ENCODE results near the gene PHKG2. TPM values are rescaled to one million over a fixed set of nuclear protein-coding genes. Genes with fewer than 3 reads are reported as not detected.
A peak's percentile ranks its signal among the peaks of the same experiment; 100 is the strongest.
"Not testable (repeated sequence)": the region's sequence is repeated elsewhere in the genome, so short reads cannot be mapped to it uniquely, and the experiment has no call there.

Gene PHKG2, protein sequence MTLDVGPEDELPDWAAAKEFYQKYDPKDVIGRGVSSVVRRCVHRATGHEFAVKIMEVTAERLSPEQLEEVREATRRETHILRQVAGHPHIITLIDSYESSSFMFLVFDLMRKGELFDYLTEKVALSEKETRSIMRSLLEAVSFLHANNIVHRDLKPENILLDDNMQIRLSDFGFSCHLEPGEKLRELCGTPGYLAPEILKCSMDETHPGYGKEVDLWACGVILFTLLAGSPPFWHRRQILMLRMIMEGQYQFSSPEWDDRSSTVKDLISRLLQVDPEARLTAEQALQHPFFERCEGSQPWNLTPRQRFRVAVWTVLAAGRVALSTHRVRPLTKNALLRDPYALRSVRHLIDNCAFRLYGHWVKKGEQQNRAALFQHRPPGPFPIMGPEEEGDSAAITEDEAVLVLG
- 10 to 100 TPM; 31.1 to 34.5 (median 31.9) TPM for total RNA-seq

DNA sequence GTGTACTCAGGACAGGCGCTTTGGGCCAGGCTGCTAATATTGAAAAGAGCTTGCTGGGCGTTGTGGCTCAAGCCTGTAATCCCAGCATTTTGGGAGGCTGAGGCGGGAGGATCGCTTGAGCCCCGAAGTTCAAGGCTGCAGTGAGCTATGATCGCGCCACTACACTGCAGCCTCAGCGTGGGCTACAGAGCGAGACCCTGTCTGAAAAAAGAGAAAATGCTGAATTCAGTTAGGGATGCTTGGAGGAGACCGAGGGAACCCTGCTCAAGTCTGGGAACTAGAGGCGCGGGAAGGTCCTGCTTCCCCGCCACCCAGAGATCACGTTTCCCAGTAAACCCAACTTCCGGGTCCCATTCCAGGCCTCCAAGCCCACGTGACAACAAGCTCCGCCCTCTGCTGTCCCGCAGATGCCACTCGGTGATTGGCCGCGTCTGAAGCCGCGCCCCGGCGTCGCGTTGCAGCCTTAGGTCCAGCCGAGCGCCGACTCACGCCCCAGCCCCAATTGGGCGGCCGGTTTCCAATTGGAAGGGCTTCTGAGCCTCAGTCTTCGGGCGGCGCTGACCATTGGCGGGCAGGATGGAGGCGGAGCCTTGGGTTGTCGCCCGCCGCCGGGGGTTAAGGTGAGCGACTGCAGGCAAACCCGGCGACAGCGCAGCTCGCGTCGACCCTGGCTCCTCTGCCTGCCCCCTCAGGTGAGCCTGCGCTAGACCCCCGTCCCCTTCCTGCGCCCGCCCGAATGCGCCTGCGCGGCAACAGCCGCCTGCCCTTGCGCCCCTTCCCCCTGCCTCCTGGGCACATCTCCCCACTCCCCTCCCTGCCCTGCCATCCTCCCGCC, at the start of gene PHKG2:
Gene PHKG2, plus strand, starts transcription at position 627 of the 835 bp plus-strand sequence. CDS start 396 bp downstream, outside the sequence.
- Mint-ChIP-seq H3K36me3 (ENCODE audit: insufficient read depth) (peaks cover 16% of the 10 kb centered on the region), H3K4me3 (peak within 1 kb of the TSS; percentile 91), H3K27me3 (ENCODE audit: low read depth) (no peaks in the 10 kb centered on the region), H3K4me1 (ENCODE audit: low read depth) (peaks cover 17% of the 10 kb centered on the region), H3K9me3 (no peaks in the 10 kb centered on the region)
- peak; percentile 98 for ATAC-seq
- DNase-seq = peak; percentile 87

DNA sequence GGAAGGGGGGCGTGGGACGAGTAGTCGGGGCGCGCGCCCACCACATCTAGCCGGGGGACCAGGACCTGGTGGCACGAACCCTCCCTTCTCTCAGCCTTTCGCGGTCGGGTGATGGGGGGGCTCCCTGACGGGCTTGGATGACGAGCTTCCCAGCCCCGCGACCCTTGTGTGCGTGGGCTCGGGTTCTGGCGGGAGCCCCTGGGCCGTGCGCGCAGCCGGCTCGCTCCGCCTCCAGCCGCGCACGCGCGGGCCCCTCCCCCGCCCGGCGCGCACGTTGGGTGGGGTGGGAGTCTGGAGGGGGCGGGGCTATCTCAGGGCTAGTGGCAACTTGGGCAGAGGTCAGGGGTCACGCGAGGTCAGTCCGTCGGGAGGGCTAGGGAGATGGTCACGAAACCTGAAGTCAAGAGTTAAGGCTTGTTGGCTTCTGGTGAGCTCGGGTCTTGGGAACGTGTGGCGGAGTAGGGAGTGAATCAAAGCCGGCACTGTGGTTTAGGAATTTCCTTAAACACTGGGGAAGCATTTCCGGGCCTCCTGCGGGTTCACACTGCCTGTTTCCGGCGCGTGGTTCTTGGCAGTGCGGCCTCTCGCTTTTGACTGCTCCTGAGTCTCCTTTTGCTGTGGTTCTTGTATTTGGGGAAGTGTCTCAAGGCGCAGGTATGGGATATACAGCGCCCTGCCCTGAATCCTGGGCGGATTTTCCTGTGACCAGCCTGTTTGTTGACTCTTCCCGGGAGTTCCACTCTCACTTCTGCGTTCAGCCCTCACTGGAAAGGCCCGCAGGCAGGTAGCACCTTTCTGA, 49.2 kb upstream of the PHKG2 start, which contains the start of gene SRCAP:
Gene SRCAP, plus strand, starts transcription at position 356 of the 799 bp plus-strand sequence. CDS start 1,654 bp downstream, outside the sequence.
- Mint-ChIP-seq H3K4me1 (ENCODE audit: low read depth) (peaks cover 27% of the 10 kb centered on the region), H3K27me3 (ENCODE audit: low read depth) (no peaks in the 10 kb centered on the region), H3K4me3 (peak within 1 kb of the TSS; percentile 93), H3K9me3 (no peaks in the 10 kb centered on the region), H3K36me3 (ENCODE audit: insufficient read depth) (peaks cover 18% of the 10 kb centered on the region)
- DNase-seq (peak; percentile 83), ATAC-seq (peak; percentile 40 to 47)

DNA sequence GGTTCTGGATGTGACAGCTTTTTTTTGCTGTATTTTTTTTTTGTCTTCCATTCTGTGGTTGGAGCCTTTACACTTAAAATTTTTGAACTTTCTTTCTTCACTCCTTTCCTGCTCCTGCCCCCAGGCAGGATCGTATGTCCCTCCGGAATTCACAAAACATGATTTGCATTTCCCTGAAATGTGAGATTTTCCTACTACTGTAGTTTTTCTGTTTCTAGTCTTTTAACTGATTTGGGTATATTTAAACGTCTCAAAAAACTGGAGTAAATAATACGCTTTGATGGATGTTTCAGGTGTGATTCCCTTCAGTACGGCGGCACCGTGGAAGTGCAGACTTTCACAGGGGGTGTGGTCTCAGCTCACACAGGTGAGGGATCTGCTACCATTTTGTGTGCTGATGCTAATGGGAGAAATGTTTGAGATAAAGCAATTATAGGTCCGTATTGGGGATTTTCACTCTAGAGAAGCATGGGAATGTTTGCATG, 48.6 kb upstream of the PHKG2 start:
- DNase-seq (no peak), ATAC-seq (no peak)
- no peaks in the 10 kb centered on the region for H3K27me3 Mint-ChIP-seq (ENCODE audit: low read depth)
- H3K4me1 Mint-ChIP-seq (ENCODE audit: low read depth) = peaks cover 27% of the 10 kb centered on the region
- H3K9me3 Mint-ChIP-seq = no peaks in the 10 kb centered on the region
- H3K4me3 Mint-ChIP-seq = peak overlapping the region; percentile 93
- H3K36me3 Mint-ChIP-seq (ENCODE audit: insufficient read depth) = peaks cover 18% of the 10 kb centered on the region

DNA sequence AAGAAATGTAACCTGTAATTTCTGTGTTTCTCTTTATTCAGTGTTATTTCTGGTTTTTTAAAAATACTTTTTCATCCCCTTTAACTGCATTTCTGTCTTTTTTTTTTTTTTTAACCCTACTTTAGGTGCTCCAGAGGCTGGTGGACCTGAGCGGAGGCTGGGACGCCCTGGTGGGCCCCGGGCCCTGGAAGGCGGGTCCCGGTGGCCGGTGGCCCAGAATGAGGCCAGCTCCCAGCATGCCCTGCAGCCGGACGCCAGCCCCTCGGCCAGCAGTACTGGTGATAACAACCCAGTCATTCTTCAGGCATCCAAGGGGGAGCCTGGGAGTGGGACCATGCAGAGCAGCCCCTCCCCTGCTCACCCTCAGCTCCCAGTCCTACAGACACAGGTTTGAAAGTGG, 47.7 kb upstream of the PHKG2 start:
- Mint-ChIP-seq H3K4me3 (peak overlapping the region; percentile 93), H3K27me3 (ENCODE audit: low read depth) (no peaks in the 10 kb centered on the region), H3K36me3 (ENCODE audit: insufficient read depth) (peaks cover 18% of the 10 kb centered on the region), H3K9me3 (no peaks in the 10 kb centered on the region), H3K4me1 (ENCODE audit: low read depth) (peaks cover 24% of the 10 kb centered on the region)
- ATAC-seq (no peak), DNase-seq (no peak)

DNA sequence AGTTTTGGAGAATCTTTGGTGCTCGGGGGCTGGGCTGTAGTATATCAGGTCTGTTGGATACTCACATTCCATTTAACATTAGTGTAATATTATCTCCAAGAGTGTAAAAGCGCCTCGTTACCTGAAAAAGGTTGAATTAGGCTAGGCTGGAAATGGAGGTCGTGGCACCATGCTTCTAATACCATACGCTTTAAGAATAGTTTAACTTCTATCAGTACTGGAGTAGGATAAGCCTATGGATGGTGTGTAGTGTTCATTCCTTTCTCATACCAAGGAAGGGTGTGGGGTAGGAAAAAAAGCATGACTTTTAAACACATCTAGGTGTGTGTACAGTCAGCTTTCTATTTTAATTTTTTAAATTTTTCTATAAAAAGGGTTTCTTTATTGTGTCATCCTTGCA, 47.3 kb upstream of the PHKG2 start:
- no peak for DNase-seq
- H3K9me3 Mint-ChIP-seq = no peaks in the 10 kb centered on the region
- peaks cover 21% of the 10 kb centered on the region for H3K36me3 Mint-ChIP-seq (ENCODE audit: insufficient read depth)
- no peak for ATAC-seq
- H3K4me3 Mint-ChIP-seq = peak overlapping the region; percentile 58
- peaks cover 24% of the 10 kb centered on the region for H3K4me1 Mint-ChIP-seq (ENCODE audit: low read depth)
- no peaks in the 10 kb centered on the region for H3K27me3 Mint-ChIP-seq (ENCODE audit: low read depth)

DNA sequence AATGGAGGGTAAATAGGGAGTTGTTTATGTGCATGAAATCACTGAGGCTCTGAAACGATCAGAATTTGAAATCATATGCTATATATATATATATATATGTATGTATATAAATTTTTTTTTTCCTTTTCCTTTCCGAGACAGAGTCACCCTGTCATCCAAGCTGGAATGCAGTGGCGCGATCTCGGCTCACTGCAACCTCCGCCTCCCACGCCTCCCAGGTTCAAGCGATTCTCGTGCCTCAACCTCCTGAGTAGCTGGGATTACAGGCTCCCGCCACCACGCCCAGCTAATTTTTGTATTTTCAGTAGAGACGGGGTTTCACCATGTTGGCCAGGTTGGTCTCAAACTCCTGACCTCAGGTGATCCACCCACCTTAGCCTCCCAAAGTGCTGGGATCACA, 45.2 kb upstream of the PHKG2 start:
- H3K4me1 Mint-ChIP-seq (ENCODE audit: low read depth) = peaks cover 15% of the 10 kb centered on the region
- ATAC-seq; H3K4me3 Mint-ChIP-seq; H3K27me3 Mint-ChIP-seq (ENCODE audit: low read depth); DNase-seq; H3K9me3 Mint-ChIP-seq: not testable (repeated sequence)
- H3K36me3 Mint-ChIP-seq (ENCODE audit: insufficient read depth) = peaks cover 37% of the 10 kb centered on the region

DNA sequence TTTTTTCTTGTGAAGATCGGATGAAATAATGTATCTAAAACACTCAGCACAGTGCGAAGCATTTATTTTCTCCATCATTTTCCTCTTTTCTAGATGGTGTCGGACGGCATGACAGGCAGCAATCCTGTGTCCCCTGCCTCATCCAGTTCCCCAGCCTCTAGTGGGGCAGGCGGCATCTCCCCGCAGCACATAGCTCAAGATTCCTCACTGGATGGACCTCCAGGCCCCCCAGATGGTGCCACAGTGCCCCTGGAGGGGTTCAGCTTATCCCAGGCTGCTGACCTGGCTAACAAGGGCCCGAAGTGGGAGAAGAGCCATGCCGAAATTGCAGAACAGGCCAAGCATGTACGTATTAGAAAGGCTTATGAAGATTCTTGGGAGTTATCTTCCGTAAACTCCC, 44.3 kb upstream of the PHKG2 start:
- Mint-ChIP-seq H3K4me3 (no peak overlapping the region), H3K4me1 (ENCODE audit: low read depth) (peaks cover 15% of the 10 kb centered on the region), H3K36me3 (ENCODE audit: insufficient read depth) (peaks cover 38% of the 10 kb centered on the region), H3K9me3 (no peaks in the 10 kb centered on the region), H3K27me3 (ENCODE audit: low read depth) (no peaks in the 10 kb centered on the region)
- ATAC-seq (no peak), DNase-seq (no peak)

DNA sequence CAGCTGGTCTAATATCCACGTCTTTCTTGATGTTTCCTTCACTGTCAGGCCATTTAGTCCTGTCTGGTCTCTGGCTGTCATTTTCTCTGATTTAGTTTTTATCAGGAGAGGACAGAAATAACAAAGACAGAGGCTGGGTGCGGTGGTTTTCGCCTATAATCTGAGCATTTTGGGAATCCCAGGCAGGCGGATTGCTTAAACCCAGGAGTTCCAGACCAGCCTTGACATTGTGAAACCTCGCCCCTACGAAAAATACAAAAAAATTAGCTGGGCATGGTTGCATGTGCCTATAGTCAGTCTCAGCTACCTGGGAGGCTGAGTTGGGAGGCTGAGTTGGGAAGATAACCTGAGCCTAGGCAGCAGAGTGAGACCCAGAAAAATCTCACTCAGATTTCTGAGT, 42.2 kb upstream of the PHKG2 start:
- no peaks in the 10 kb centered on the region for H3K9me3 Mint-ChIP-seq
- peaks cover 44% of the 10 kb centered on the region for H3K36me3 Mint-ChIP-seq (ENCODE audit: insufficient read depth)
- peaks cover 5% of the 10 kb centered on the region for H3K4me1 Mint-ChIP-seq (ENCODE audit: low read depth)
- no peaks in the 10 kb centered on the region for H3K27me3 Mint-ChIP-seq (ENCODE audit: low read depth)
- DNase-seq (no peak), ATAC-seq (no peak)
- H3K4me3 Mint-ChIP-seq = no peak overlapping the region

DNA sequence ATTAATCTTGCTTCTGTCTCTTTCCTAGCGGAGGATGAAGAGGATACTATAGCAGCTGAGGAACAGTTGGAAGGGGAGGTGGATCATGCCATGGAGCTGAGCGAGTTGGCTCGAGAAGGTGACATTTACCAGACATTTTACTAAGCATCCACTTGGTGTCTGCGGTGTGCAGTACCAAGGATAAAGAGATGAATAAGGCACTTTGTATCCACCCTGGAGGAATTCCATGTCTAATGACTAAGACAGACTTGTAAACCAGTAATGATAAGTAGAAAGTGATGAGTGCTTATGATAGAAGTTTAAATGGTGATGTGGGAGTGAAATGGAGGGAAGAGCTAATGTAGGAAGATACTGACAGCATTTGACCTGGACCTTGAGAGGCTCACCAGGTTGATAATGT, 37.3 kb upstream of the PHKG2 start:
- peaks cover 63% of the 10 kb centered on the region for H3K36me3 Mint-ChIP-seq (ENCODE audit: insufficient read depth)
- no peak for ATAC-seq
- H3K4me3 Mint-ChIP-seq = no peak overlapping the region
- no peak for DNase-seq
- H3K27me3 Mint-ChIP-seq (ENCODE audit: low read depth) = no peaks in the 10 kb centered on the region
- H3K4me1 Mint-ChIP-seq (ENCODE audit: low read depth) = peaks cover 19% of the 10 kb centered on the region
- no peaks in the 10 kb centered on the region for H3K9me3 Mint-ChIP-seq

DNA sequence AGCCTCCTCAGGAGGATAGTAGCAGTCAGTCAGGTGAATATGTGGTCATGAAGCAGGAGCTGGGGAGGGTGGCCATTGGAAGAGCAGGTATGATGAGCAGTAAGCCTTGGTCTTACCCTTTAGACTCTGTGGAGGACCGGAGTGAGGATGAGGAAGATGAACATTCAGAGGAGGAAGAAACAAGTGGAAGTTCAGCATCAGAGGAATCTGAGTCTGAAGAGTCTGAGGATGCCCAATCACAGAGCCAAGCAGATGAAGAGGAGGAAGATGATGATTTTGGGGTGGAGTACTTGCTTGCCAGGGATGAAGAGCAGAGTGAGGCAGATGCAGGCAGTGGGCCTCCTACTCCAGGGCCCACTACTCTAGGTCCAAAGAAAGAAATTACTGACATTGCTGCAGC, 36.5 kb upstream of the PHKG2 start:
- Mint-ChIP-seq H3K4me1 (ENCODE audit: low read depth) (peaks cover 27% of the 10 kb centered on the region), H3K9me3 (no peaks in the 10 kb centered on the region), H3K36me3 (ENCODE audit: insufficient read depth) (peaks cover 67% of the 10 kb centered on the region), H3K27me3 (ENCODE audit: low read depth) (no peaks in the 10 kb centered on the region), H3K4me3 (no peak overlapping the region)
- no peak for DNase-seq
- no peak for ATAC-seq

DNA sequence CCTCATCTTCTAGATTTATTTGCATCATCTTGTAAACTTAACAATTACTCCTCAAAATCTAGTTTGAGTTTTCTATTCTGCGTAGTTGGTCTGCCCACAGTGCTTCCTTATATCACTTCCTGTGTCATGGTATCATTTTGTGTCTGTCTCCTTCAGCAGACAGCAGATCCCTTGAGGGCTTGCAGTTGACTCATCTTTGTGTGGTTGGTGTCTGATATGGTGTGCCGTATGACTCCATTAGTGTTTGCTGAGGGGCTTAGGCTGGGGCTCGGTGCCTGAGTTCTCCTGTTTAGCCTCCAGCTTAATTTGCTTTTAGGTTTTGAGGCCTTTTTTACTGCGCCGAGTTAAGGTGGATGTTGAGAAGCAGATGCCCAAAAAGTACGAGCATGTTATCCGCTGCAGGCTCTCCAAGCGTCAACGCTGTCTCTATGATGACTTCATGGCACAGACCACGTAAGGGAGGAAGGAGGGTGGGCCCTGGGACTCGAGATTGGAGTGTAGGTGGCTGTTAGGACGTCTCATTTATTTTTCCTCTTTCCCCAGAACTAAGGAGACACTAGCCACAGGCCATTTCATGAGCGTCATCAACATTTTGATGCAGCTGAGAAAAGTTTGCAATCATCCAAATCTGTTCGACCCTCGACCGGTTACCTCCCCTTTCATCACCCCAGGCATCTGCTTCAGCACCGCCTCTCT, 32.3 kb upstream of the PHKG2 start:
- H3K9me3 Mint-ChIP-seq = no peaks in the 10 kb centered on the region
- H3K4me1 Mint-ChIP-seq (ENCODE audit: low read depth) = peaks cover 33% of the 10 kb centered on the region
- peak; percentile 34 for DNase-seq
- peak; percentile 98 to 100 for ATAC-seq
- peak overlapping the region; percentile 45 for H3K4me3 Mint-ChIP-seq
- H3K27me3 Mint-ChIP-seq (ENCODE audit: low read depth) = no peaks in the 10 kb centered on the region
- peaks cover 52% of the 10 kb centered on the region for H3K36me3 Mint-ChIP-seq (ENCODE audit: insufficient read depth)

DNA sequence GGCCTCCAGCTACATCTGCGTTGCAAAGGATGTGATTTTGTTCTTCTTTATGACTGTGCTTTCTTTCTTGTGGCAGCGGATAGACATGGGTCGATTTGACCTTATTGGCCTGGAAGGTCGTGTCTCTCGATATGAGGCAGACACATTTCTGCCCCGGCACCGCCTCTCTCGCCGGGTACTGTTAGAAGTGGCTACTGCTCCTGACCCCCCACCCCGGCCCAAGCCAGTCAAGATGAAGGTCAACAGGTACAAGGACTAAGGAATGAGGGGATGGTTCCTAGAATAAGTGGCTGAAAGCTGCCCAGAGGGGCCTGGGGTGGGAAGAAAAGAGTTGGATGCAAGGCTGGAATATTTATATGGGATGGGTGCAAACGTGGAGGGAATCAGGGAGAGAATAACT, 28.1 kb upstream of the PHKG2 start:
- peaks cover 60% of the 10 kb centered on the region for H3K36me3 Mint-ChIP-seq (ENCODE audit: insufficient read depth)
- ATAC-seq = no peak

DNA sequence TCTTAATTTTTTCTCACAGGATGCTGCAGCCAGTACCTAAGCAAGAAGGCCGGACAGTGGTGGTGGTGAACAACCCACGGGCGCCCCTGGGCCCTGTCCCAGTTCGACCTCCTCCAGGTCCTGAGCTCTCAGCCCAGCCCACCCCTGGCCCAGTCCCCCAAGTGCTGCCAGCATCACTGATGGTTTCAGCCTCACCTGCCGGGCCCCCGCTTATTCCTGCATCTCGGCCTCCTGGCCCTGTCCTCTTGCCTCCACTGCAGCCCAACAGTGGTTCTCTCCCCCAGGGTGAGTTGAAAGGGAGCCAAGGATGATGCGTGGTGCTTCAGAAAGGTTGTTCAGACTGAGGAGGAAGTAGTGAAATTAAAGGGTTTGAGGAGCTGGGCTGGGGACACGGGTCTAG, 27.5 kb upstream of the PHKG2 start:
- H3K4me1 Mint-ChIP-seq (ENCODE audit: low read depth) = peaks cover 20% of the 10 kb centered on the region
- H3K27me3 Mint-ChIP-seq (ENCODE audit: low read depth) = no peaks in the 10 kb centered on the region
- DNase-seq (no peak), ATAC-seq (no peak)
- peaks cover 59% of the 10 kb centered on the region for H3K36me3 Mint-ChIP-seq (ENCODE audit: insufficient read depth)
- no peaks in the 10 kb centered on the region for H3K9me3 Mint-ChIP-seq
- H3K4me3 Mint-ChIP-seq = no peak overlapping the region

More for the DNA sequence above, 28.1 kb upstream of the PHKG2 start:
- H3K27me3 Mint-ChIP-seq (ENCODE audit: low read depth) = no peaks in the 10 kb centered on the region
- no peaks in the 10 kb centered on the region for H3K9me3 Mint-ChIP-seq
- H3K4me1 Mint-ChIP-seq (ENCODE audit: low read depth) = peaks cover 25% of the 10 kb centered on the region
- no peak for DNase-seq
- no peak overlapping the region for H3K4me3 Mint-ChIP-seq

Data from activated T-cell treated with anti-CD3 and anti-CD28 coated beads, Interleukin-2, amount 50 U/mL, for 4 hours (primary cell).